Stimulated activated CD4-positive, alpha-beta T cell treated with anti-CD3 and anti-CD28 coated beads, Interleukin-4, amount 100 ng/mL, for 1 hour (primary cell): ENCODE results near the gene ZNF746.
"Not testable (repeated sequence)": the region's sequence is repeated elsewhere in the genome, so short reads cannot be mapped to it uniquely, and the experiment has no call there.

Source experiments
- DNase-seq: peaks from one replicate; pipeline ENCODE4 v3.0.0-alpha.2; 2020

The ZNF746 gene

DNA sequence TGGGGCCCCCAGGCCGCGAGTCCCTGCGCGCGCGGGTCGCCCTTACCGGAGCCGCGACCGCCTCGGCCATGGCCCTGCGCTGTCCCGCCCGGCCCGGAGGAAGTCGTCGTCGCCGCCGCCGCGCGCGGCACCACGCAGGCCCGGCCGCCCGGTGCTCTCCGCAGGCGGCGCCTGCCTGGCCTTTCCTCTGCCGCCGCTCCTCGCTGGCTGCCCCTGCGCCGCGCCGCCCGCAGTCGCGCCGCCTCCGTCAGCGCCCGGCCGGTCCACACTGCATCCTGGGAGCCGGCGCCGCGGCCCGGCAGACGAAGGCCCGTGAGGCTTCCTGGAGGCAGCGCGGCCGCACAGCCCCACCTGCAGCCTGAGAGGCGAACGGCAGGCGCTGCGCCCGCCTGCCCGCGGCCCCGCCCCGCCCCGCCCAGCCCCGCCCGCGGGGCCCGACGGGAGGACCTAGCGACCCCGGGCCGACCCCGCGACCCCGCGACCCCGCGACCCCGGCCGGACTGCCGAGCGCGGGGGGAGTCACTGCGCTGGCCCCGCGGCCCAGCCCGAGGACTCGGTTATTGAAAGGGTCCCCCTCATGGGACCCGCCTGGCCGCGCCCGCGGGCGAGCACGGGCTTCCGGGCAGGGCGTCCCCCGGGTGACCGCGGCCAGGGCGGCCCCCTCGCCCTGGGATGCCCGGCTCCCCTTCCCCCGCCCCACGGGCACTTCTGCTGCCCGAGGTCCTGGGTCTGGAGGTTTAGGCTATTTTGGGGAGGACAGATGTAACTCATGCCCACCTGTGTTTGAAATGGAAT, at the start of gene ZNF746:
ZNF746 (minus strand) TSS at position 343 of the 795 bp plus-strand sequence; CDS start at position 70, 273 bp downstream.
- peak; percentile 85 for DNase-seq

DNA sequence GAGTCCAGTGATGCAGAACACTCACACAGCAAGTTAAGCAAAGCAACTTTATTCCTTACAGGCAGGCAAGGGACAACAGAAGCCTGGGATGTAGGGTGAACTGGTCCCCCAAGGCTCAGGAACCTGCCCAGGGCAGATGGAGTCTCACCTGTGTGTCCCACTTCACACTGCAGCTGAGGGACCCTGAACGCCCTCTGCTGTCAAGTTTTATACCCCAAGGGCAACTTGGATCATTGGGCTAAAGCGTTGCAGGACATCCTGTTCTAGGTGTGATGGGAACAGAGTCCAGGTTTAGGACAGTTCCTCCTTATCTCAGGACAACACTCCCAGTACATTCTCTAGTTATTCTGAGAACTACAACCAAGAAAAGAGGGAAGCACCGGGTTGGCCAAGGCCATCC, 49.5 kb upstream of the ZNF746 start:
- no peak for DNase-seq

DNA sequence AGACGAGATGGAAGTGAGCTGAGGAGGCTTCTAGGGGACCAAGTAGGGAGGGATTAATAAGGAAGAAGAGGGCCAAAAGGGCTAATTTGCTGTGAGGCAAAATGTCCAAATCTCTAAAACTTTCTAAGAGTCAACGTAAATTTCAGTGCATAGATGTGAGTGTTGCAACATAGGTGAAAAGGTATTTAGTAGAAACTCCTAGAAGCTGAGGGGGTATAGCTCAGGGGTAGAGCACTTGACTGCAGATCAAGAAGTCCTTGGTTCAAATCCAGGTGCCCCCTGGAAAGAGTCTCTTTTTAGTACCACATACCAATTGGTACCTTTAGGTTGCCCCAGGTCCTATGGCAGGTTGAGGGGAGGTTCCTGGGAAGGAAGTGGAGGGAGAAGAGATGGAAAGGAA, 48.7 kb upstream of the ZNF746 start:
- no peak for DNase-seq

DNA sequence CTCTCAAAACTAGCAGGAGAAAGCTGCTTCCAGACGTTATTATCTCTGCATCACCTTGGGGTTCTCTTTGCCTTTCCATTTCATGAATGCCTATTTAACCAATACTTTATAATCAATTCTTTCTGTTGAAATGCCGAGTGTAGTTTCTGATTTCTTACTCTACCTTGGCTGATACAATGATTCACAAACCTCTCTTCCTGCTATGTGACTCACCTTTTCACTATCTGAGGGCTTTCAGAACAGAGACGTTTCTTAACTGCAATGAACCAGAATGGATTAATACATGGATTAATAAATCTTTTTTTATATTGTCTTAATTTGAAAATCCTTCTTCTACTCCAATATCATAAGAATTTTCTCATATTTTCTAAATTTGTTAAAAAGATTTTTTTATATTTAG, 46.4 kb upstream of the ZNF746 start:
- DNase-seq = no peak

DNA sequence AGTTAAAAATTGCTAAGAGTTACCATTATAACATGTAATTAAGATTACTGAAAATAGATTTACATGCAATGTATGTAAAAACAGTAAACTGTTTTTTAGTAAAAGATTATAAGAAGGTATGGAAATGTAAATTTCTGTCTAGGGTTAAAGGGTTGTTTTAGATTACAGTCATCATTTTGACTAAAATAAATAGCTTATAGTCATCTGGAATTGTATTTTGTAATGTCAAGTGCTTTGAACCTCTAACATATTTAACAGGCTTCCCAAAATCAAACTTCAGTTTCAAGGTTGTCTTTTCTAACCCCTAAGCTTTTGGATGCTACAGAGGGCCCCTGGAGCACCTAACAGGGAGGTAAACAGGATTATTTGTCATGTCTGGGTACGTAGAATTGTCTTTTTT, 35.0 kb upstream of the ZNF746 start:
- DNase-seq = no peak

DNA sequence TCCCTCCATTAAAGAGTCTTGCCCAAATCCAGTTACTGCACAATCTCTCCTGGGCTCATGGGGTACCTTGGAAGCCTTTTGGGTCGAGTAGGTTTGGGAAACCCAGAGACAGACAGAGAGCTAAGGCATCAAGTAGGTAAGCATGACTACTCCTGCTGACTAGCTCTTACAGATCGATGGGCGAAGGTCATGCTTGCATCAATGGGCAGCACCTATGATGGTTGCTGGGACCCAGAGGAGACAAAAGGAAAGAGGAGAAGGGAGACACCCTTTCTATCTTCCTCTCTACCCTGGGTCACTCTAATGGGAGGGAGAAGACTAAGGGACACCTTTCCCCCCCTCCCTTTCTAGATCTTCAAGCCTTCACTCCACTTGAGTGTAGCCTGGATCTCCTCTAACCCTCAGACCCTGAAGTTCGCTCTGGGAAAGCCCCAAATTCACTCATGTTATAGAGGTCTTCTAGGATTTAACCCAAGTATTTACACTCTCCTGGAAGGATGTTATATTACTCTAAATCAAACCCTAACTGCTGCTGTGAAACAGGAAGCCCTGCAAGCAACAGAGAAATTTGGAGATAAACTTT, 31.6 kb upstream of the ZNF746 start:
- no peak for DNase-seq

DNA sequence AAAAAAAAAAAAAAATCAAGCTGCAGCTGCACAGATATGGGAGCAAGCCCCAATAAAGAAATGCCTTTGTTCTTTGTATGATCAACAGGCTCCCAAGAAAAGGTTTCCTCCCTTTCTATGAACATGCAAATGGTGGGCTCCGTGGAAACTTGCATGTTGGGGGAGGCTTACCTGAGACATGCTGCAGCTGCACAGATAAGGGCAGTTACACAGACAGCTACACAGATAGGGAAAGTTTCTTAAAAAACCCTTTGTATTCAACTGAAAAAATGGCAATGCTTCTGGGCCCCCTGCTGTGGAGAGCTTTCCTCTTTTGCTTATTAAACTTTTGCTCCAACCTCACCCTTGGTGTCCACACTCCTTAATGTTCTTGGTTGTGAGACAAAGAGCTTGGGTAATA, 29.8 kb upstream of the ZNF746 start:
- DNase-seq = no peak

DNA sequence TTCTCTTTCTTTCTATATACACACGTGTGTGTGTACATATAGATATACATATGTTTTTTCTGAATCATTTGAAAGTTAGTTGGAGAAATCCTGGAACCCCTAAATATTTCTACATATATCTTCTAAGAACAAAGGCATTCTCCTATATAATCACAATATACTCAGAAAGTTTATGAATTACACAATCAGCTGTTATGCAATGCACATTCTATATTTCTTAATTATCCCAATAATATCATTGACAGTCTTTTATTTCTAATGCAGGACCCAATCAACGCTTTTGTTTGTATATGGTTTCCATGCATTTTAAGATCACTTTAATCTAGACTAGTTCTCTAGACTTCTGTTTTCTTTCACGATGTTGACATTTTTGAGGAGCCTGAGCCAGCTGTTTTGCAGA, 27.7 kb upstream of the ZNF746 start:
- DNase-seq = no peak

DNA sequence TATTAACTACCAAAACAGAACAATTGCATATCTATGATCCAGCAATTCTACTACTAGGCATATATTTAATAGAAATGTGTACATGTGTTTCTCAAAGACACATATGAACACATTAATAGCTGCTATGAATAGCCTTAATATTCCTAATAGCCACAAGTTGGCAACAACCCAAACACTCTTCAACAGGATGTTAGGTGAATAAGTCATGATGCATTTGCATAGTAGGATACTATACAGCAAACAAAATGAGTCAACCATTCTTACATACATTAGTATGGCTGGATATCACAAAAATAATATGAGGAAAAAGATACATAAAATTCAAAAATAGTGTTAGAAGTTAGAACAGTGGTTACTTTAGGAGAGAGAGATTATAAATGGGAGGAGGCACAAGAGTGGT, 26.8 kb upstream of the ZNF746 start:
- DNase-seq = no peak

DNA sequence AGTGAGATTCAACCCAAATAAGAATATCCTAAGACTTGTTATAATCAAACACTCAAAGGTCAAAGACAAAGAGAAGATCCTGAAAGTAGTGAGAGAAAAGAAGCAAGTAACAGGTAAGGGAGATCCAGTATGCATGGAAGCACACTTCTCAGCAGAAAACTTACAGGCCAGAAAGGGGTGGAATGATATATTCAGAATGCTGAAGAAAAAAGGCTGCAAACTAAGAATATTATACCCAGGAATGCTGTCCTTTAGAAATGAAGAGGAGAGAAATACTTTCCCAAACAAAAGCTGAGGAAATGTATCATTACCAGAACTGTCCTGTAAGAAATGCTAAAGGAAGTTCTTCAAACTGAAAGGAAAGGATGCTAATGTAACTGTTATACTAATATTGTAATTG, 12.6 kb upstream of the ZNF746 start:
- no peak for DNase-seq

DNA sequence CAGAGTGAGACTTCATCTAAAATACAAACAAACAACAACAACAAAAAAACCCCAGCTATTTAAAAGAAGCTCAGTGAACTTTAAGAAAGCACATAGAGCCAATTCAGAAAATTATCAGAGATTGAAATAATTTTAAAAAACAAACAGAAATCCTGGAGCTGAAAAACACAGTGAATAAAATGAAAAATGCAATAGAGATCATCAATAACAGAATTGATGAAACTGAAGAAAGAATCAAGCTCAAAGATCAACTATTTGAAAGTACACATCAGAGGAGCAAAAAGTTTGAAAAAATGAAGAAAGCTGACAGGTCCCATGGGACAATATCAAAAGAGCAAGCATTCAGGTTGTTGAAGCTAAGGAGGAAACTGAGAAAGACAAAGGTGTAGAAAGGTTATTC, 12.2 kb upstream of the ZNF746 start:
- no peak for DNase-seq

DNA sequence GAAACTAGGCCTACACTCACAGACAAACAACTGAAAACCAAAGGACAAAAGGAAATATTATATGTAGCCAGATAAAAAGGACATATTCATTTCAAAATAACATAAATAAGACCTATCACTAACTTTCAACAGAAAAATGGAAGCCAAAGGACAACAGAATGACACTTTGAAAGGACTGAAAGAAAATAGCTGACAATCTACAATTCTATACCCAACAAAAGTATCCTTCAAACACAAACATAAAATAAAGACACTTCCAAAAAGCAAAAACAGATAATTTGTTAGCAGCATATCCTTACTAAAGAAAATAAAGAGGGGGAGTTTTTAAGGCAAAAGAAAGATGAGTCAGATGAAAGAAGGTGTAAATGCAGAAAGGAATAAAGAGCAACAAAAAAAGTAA, 7.9 kb upstream of the ZNF746 start:
- DNase-seq = no peak

DNA sequence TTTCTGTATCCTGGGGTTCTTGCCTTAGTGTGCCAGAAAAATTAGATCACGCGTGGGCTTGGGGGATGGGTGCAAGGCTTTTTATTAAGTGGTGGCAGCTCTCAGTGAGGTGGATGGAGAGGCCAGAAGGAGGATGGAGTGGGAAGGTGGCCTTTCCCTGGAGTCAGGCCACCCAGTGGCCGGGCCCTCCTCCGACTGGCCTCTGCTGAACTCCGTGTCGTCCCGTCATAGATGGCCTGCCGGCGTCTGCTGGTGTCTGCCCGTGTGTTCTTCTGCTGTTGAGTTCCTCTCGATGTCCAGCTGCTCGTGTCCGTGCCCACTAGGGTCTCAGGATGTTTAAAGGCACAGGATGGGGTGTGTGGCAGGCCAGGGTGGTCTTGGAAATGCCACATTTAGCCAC, 4.0 kb upstream of the ZNF746 start:
- DNase-seq = no peak

DNA sequence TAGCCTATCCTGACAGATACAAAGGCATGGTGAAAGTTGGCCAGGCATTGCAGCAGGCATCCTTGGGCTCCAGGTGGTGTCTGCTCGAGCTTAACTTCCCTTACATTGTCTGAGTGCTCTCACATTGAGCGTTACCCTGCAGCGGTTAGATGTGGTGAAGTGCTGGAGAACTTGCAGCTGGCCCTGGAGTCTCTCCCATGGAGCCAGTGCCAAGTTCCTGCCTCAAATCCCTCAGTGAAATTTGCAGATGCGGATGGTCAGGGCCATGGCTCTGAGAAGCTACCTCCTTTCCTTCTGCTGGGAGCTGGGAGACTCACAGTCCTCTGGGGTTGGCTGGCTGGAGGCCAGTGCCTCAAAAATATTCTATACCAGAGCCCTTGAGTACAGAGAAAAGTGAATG, 3.3 kb upstream of the ZNF746 start:
- DNase-seq = no peak

DNA sequence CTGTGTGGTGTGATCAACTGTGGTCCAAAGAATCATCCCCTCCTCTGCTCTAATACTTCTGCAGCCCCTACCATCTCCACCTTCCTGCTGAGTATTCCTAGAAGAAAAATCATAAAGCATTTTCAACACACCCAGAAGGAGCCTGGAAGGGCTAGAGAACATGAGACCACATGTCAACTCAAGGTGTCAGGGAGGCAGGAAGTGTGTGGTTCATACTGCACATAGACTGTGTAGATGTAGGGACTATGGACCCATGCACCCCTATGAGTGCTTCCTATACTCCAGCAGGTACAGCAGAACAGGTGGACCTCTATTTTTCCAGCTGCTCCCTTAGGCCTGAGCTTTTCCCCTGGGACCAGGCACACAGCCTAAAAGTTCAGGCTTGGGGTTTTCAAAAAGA, 2.6 kb upstream of the ZNF746 start:
- DNase-seq = no peak

DNA sequence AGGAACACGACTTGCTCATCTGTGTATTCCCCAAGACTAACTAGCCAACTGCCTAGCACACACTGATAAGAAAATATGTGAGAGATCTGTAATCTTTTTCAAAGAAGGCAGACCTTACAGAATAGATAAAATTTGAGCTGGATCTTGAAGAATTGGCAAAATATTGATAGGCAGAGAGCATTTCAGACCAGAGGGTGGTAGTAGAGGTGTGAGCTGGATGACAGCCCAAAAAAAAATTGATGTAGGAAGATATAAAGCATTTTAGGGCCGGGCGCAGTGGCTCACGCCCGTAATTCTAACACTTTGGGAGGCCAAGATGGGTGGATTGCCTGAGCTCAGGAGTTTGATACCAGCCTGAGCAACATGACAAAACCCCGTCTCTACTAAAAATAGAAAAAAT, 1.2 kb upstream of the ZNF746 start:
- DNase-seq = no peak

DNA sequence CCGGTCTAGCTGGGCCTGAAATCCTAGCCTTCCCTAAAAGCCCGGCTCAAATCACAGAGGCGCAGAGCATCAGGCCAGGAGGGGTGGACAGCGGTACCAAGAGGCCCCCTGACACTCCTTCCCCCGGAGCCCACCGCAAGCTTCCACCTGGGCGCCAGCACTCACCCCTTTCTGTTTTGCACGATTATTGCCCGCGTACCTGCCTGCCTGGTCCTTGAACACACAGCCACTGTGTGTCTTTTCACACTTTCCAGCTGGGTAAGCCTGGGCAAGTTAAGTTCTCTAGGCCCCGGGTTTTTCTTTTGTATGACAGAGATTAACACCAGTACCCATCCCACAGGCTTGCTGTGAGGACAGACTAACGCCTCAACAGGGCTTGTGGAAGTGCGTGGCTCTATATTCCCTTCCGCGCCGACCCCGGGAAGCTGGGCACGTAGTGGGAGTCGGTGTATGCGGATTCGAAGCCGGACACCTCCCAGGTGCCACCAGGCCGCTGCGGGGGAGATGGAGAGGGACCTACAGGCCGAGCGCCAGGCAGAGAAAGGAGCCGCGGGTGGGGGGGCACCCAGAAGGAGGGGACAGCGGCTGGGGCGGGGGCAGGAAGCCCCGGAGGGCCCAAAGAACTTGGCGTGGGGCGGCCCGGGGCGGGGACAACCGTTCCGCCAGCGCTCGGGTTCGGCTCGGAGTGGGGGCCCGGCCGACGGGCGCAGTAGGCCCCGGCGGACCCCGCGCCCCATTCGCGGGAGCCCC, 792 bp downstream of the ZNF746 start:
- peak; percentile 62 for DNase-seq

DNA sequence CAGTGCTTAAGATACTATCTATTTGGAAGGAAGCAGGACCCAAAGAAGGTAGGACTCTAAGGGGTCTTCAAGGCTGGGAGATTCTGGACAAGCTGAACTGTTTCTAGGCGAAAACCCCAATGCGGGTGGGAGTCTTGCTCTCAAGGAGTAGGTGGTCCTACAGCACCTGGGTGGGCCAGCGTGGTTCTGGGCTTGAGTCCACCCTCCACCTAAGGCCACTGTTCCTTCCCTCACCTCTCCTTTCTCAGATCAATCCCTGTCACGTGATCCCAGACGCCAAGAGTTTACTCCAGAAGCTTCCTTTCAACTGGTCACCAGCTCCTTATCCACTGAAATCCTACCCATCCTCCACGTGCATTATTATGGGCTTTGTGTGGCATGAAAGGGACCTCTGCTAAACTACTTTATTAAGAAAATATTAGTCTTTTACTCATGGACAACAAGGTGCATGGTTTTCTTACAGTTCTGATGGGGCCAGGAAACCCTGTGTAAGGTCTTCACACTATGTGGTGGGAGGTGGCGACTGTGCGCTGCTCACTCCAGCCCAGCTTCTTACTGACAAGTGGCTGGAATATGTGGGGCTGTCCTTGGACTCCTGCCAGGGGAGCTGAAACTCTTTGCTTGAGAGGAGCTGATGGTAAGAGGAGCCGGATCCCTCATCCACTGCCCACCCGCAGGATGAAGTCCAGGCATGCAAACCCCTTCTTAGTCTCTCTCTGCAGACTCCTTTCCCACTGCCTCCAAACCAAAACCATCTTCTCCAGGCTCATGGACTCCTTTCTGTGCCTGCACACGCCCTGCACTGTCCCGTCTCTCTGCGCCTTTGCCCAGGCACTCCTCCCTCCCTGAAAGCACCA, 1.6 kb downstream of the ZNF746 start:
- DNase-seq = no peak

DNA sequence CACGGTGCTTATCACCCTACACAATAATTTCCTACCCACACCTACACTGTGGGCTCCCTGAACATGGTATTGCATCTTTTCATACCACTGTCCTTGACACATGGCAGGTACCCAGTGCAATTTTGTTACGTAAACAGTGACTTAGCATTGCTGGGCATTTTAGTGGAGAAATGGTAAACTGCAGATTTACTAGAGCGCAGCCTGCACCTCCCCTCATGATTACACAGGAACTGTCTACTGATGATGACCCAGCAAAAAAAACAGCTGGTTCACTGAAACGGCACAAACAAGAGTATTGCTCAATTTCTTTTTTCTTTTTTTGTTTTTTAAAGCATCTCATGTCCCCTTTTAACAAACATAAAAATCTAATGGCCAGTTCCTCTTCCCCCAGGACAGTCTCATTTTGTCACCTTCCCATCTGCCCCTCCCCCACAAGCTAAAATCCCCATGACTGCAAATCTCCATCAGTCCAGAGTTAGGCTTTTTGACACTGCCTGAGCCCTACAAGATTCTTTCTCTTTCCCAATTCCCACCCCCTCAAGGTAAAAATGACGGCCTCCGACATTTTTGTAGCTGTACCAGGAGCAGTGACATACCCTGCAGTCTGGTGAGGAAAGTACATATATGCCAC, 2.8 kb downstream of the ZNF746 start:
- no peak for DNase-seq

DNA sequence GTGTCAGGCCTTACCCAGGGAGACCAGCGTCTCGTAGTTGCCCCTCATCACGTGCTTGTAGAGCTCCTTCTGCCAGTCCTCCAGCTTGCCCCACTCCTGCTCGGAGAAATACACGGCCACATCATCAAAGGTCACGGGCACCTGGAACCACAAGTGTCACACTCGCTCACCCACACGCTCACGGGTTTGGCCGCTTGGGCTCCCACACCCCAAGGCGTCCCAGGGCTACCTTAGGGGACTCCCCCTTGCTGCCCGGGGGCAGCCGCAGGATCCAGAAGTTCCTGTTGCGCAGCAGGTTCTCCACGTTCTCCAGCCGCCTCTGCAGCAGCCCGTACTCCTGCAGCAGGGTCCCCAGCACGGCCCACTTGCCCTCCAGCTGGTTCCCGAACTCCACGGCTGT, 3.6 kb downstream of the ZNF746 start:
- DNase-seq = not testable (repeated sequence)

DNA sequence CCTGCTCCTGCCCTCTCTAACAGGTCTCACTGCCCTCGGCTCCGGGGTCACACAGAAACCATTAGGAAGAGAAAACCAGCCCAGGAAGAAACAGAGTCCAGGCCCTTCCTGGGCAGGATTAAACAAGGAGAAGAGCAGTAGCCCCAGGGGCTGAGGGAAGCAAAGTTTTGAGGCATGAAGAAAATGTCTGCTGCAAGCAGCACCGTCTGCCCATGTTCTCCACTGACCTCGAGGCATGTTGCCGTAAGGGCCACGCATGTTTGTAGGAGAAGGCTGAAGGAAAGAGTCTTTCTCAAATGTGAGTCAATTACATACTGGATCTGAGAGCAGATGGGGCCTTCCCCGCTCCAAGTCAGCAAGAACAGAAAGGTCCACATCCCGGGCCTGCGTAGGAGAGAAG, 4.2 kb downstream of the ZNF746 start:
- DNase-seq = no peak

DNA sequence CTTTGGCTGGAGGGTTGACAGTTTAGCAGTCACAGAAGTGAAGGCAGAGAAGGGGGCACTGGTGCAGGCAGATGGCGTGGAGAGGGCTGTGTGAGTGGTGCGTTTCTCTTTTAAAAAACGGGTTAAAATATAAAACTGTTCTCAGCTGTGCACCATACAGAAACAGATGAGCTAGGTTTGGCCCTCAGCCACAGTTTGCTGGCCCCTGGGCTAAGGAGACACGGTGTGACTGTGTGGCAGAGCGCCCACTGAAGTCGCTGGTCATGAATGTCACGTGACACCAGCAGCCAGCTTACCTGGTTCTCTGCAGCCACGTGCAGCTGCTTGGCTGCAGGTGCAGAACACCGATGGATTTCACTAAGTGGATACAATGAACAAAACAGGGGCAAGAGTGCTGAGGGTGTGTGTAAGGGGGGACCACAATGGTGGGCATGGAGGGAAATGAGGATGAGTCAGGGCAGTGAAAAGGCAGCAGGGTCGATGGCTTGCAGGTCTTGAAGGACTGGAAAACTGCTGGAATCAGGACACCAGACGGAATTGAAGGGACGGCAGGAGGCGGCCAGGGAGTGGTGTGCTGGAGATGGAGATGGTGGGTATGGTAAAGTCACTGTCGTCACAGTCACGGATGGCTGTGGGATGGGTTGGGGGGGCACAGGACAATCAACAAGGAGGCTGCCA, 7.4 kb downstream of the ZNF746 start:
- DNase-seq = no peak
